ENCODE results near the gene NDUFA8. TPM values are rescaled to one million over a fixed set of nuclear protein-coding genes. Genes with fewer than 3 reads are reported as not detected.

The NDUFA8 gene
- total and polyA plus RNA-seq, 9 of the 15 experiments (the other 6 are each of a cell fraction or from before 2014, with no cell fraction given), result 105 to 212 (median 133) TPM

DNA sequence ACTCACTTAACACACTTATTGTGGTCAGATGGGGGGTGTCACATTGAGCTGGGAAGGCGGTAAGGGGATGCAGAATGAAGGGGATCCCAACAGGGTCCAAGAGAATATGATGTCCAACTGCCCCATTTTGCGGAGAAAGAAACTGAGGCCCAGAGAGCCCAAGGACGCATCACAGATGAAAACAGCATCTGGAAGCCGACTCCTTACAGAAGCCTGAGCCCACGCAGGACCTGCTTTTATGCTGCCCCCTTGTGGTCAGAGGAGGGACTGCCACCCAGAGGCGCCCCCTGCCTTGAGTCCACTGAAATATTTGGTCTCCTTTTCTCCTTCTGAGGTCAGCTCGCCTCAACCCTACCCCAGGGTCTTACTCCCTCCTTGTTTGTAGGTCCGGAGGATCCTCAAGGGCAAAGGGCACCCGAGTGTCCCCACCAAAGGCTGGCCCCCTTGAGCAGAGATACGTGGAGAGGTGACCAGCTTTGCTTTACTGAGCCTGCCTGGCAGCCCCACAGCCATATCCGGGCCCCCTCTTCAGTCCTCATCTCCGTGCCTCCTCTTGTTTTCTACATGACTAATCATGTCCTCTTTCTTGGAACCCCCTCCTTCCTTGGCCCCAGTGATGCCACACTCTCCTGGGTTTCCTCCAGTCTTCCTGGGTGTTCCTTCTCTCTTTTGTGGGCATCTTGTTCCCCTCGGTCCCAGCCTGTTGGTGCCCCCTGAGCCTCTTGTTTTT, 36.5 kb downstream of the NDUFA8 start (continued):
- TF ChIP-seq, protein P1, sequence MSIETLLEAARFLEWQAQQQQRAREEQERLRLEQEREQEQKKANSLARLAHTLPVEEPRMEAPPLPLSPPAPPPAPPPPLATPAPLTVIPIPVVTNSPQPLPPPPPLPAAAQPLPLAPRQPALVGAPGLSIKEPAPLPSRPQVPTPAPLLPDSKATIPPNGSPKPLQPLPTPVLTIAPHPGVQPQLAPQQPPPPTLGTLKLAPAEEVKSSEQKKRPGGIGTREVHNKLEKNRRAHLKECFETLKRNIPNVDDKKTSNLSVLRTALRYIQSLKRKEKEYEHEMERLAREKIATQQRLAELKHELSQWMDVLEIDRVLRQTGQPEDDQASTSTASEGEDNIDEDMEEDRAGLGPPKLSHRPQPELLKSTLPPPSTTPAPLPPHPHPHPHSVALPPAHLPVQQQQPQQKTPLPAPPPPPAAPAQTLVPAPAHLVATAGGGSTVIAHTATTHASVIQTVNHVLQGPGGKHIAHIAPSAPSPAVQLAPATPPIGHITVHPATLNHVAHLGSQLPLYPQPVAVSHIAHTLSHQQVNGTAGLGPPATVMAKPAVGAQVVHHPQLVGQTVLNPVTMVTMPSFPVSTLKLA (conservative IDR thresholded peaks at IDR 0.05), result no peak
- TF ChIP-seq ESRRA (IDR thresholded peaks at IDR 0.05; ENCODE audit: borderline replicate concordance, low read depth) (peak; percentile 34; the same call in 1 of the 2 replicates), RBFOX2 (IDR thresholded peaks at IDR 0.05; ENCODE audit: low read depth, low read length) (no peak), HNRNPK (IDR thresholded peaks at IDR 0.05; ENCODE audit: low read depth, low read length, poor library complexity, severe bottlenecking) (no peak), CHCHD3 (CRISPR knock-in tag; IDR thresholded peaks at IDR 0.05) (no peak), ZNF445 (CRISPR knock-in tag; IDR thresholded peaks at IDR 0.05; ENCODE audit: low read depth) (no peak), E4F1 (CRISPR knock-in tag; IDR thresholded peaks at IDR 0.05; ENCODE audit: borderline replicate concordance) (no peak), KDM2B (CRISPR knock-in tag; IDR thresholded peaks at IDR 0.05) (no peak), RUNX1 (IDR thresholded peaks at IDR 0.05; ENCODE audit: low read depth) (0 out of 2 replicates have a peak, but pooled peaks have one; percentile 20), ZNF224 (CRISPR knock-in tag; IDR thresholded peaks at IDR 0.05) (no peak), PYGO2 (tag; IDR thresholded peaks at IDR 0.05) (no peak), ELF4 (CRISPR knock-in tag; IDR thresholded peaks at IDR 0.05) (no peak), ZNF384 (IDR thresholded peaks at IDR 0.05; ENCODE audit: low read depth, low read length) (0 out of 2 replicates have a peak, but pooled peaks have one; percentile 9), CREB1 (IDR thresholded peaks at IDR 0.05) (peak; percentile 17; the same call in 1 of the 2 replicates), CREB1 (CRISPR knock-in tag; IDR thresholded peaks at IDR 0.05) (no peak), MYC (IDR thresholded peaks at IDR 0.05; ENCODE audit: low read depth, low read length) (no peak), MYC (CRISPR knock-in tag; IDR thresholded peaks at IDR 0.05; ENCODE audit: borderline replicate concordance, low read depth) (no peak), BACH1 (tag; IDR thresholded peaks at IDR 0.05) (no peak), PHB (CRISPR knock-in tag; IDR thresholded peaks at IDR 0.05) (no peak)
- TF ChIP-seq, protein P2, sequence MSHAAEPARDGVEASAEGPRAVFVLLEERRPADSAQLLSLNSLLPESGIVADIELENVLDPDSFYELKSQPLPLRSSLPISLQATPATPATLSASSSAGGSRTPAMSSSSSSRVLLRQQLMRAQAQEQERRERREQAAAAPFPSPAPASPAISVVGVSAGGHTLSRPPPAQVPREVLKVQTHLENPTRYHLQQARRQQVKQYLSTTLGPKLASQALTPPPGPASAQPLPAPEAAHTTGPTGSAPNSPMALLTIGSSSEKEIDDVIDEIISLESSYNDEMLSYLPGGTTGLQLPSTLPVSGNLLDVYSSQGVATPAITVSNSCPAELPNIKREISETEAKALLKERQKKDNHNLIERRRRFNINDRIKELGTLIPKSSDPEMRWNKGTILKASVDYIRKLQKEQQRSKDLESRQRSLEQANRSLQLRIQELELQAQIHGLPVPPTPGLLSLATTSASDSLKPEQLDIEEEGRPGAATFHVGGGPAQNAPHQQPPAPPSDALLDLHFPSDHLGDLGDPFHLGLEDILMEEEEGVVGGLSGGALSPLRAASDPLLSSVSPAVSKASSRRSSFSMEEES (CRISPR knock-in tag; IDR thresholded peaks at IDR 0.05), result no peak
- TF ChIP-seq, protein P3, sequence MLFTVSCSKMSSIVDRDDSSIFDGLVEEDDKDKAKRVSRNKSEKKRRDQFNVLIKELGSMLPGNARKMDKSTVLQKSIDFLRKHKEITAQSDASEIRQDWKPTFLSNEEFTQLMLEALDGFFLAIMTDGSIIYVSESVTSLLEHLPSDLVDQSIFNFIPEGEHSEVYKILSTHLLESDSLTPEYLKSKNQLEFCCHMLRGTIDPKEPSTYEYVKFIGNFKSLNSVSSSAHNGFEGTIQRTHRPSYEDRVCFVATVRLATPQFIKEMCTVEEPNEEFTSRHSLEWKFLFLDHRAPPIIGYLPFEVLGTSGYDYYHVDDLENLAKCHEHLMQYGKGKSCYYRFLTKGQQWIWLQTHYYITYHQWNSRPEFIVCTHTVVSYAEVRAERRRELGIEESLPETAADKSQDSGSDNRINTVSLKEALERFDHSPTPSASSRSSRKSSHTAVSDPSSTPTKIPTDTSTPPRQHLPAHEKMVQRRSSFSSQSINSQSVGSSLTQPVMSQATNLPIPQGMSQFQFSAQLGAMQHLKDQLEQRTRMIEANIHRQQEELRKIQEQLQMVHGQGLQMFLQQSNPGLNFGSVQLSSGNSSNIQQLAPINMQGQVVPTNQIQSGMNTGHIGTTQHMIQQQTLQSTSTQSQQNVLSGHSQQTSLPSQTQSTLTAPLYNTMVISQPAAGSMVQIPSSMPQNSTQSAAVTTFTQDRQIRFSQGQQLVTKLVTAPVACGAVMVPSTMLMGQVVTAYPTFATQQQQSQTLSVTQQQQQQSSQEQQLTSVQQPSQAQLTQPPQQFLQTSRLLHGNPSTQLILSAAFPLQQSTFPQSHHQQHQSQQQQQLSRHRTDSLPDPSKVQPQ (CRISPR knock-in tag; IDR thresholded peaks at IDR 0.05; ENCODE audit: borderline replicate concordance), result no peak

All from K562 (cell line).